ENCODE measurements around the gene SYT3.

Gene SYT3

GRCh38 chr19:50647879-50648615 lies 8.4 kb upstream of the SYT3 start:
- no peak overlapping the region for H3K4me3 ChIP-seq (ENCODE audit: low read length)
- no peak for DNase-seq (ENCODE audit: low read depth)
- TF ChIP-seq, protein P1, sequence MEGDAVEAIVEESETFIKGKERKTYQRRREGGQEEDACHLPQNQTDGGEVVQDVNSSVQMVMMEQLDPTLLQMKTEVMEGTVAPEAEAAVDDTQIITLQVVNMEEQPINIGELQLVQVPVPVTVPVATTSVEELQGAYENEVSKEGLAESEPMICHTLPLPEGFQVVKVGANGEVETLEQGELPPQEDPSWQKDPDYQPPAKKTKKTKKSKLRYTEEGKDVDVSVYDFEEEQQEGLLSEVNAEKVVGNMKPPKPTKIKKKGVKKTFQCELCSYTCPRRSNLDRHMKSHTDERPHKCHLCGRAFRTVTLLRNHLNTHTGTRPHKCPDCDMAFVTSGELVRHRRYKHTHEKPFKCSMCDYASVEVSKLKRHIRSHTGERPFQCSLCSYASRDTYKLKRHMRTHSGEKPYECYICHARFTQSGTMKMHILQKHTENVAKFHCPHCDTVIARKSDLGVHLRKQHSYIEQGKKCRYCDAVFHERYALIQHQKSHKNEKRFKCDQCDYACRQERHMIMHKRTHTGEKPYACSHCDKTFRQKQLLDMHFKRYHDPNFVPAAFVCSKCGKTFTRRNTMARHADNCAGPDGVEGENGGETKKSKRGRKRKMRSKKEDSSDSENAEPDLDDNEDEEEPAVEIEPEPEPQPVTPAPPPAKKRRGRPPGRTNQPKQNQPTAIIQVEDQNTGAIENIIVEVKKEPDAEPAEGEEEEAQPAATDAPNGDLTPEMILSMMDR (conservative IDR thresholded peaks at IDR 0.05; ENCODE audit: low read length) = no peak

- H3K4me3 ChIP-seq (ENCODE audit: low read length) = no peak overlapping the region
- TF ChIP-seq, protein P1 (conservative IDR thresholded peaks at IDR 0.05; ENCODE audit: low read length) = no peak
- peak; percentile 48 for DNase-seq (ENCODE audit: low read depth)
These were observed 6.6 kb upstream of the SYT3 start for GRCh38 chr19:50646074-50646807.

DNA sequence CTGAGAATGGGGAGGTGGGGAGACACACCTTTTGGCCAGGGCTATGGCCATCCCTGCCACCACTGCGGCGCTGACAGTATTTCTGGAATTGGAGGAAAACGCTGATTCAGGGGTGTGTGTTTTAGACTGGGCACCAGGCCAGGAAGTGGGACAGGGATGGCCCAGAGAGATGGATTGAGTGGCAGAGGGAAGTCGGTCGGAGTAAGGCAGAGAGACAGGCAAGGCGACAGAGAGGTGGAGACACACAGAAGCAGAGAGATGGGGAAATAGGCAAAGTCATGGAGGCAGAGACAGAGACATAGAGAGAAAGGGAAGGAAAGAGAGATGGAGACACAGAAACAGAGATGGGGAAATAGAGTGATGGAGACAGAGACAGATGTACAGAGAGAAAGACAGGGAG lies 5.4 kb upstream of the SYT3 start:
- TF ChIP-seq, protein P1 (conservative IDR thresholded peaks at IDR 0.05; ENCODE audit: low read length) = no peak
- H3K4me3 ChIP-seq (ENCODE audit: low read length) = no peak overlapping the region
- no peak for DNase-seq (ENCODE audit: low read depth)

DNA sequence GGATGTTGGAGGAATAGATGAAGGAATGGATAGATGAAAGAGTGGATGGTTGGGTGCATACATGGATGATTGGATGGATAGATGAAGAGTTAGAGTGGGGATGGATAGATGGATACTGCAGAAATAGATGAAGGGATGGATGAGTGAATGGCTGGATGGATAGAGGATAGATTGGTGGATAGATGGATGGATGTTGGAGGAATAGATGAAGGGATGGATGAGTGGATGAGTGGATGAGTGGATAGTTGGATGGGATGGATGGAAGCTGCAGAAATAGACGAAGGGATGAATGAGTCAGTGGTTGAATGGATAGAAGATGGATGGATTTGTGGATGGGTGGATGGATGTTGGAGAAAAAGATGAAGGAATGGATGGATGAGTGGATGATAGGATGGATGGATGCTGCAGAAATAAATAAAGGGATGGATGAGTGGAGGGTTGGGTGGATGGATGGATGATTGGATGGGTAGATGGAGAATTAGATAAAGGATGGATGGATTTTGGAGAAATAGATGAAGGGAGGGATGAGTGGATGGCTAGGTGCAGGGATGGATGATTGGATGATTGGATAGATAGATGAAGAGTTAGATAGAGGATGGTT lies 4.7 kb upstream of the SYT3 start:
- TF ChIP-seq, protein P1 (conservative IDR thresholded peaks at IDR 0.05; ENCODE audit: low read length) = no peak
- DNase-seq (ENCODE audit: low read depth) = no peak
- no peak overlapping the region for H3K4me3 ChIP-seq (ENCODE audit: low read length)

- H3K4me3 ChIP-seq (ENCODE audit: low read length) = no peak overlapping the region
- TF ChIP-seq, protein P1 (conservative IDR thresholded peaks at IDR 0.05; ENCODE audit: low read length) = no peak
These were observed 687 bp upstream of the SYT3 start for GRCh38 chr19:50640368-50640767.

GRCh38 chr19:50638600-50638999 lies 1.1 kb downstream of the SYT3 start:
- no peak for DNase-seq (ENCODE audit: low read depth)
- TF ChIP-seq, protein P1 (conservative IDR thresholded peaks at IDR 0.05; ENCODE audit: low read length) = no peak
- H3K4me3 ChIP-seq (ENCODE audit: low read length) = no peak overlapping the region

More at GRCh38 chr19:50640368-50640767, 687 bp upstream of the SYT3 start:
- DNase-seq (ENCODE audit: low read depth) = no peak

Data from AG10803 (cell line).